Activated naive CD8-positive, alpha-beta T cell treated with anti-CD3 and anti-CD28 coated beads, Interleukin-2, amount 50 U/mL, for 16 hours (primary cell): Measurements from ENCODE around the gene BPIFB2.

Experiments used
- DNase-seq: peaks from one replicate; pipeline ENCODE4 v3.0.0-alpha.2; 2020; ENCODE audit warnings: low read depth, low spot score

Gene BPIFB2

GRCh38 chr20:32985596-32985995 lies 21.9 kb upstream of the BPIFB2 start:
- no peak for DNase-seq

- DNase-seq = no peak
Measured at GRCh38 chr20:32986331-32986966, 21.1 kb upstream of the BPIFB2 start.

GRCh38 chr20:32987044-32987825 lies 20.3 kb upstream of the BPIFB2 start:
- no peak for DNase-seq

GRCh38 chr20:32988008-32988407 lies 19.5 kb upstream of the BPIFB2 start:
- DNase-seq = no peak

GRCh38 chr20:32989507-32990283 lies 17.8 kb upstream of the BPIFB2 start:
- no peak for DNase-seq

- no peak for DNase-seq
Measured at GRCh38 chr20:32990426-32990825, 17.1 kb upstream of the BPIFB2 start.

- DNase-seq = no peak
Measured at GRCh38 chr20:32991383-32991782, 16.1 kb upstream of the BPIFB2 start.

GRCh38 chr20:32991792-32992641 lies 15.5 kb upstream of the BPIFB2 start:
- no peak for DNase-seq

- DNase-seq = no peak
Measured at GRCh38 chr20:32993496-32994050, 13.9 kb upstream of the BPIFB2 start.

- no peak for DNase-seq
Measured at GRCh38 chr20:32995802-32996201, 11.7 kb upstream of the BPIFB2 start.

- no peak for DNase-seq
Measured at GRCh38 chr20:32997431-32997830, 10.1 kb upstream of the BPIFB2 start.

- no peak for DNase-seq
Measured at GRCh38 chr20:32999603-33000250, 7.8 kb upstream of the BPIFB2 start.

GRCh38 chr20:33000802-33001466 lies 6.6 kb upstream of the BPIFB2 start:
- DNase-seq = no peak

GRCh38 chr20:33002087-33002808 lies 5.3 kb upstream of the BPIFB2 start:
- no peak for DNase-seq

- DNase-seq = no peak
Measured at GRCh38 chr20:33004141-33004751, 3.3 kb upstream of the BPIFB2 start, which contains the start of gene SUN5. TSS of gene SUN5 (minus strand) at chr20:33004433. CDS start at chr20:33004340, 93 bp downstream.

GRCh38 chr20:33005132-33005566 lies 2.4 kb upstream of the BPIFB2 start:
- DNase-seq = no peak

- DNase-seq = no peak
Measured at GRCh38 chr20:33005908-33006775, 1.4 kb upstream of the BPIFB2 start.
